ENCODE measurements around the gene PARVA.

GRCh38 chr11:12506404-12506921 lies 129.1 kb downstream of the PARVA start:
- TF ChIP-seq CTCF (IDR thresholded peaks at IDR 0.05; ENCODE audit: insufficient read depth, low read depth, low read length) (no peak), EZH2 (IDR thresholded peaks at IDR 0.05; ENCODE audit: insufficient read depth, low read length) (no peak)

All from astrocyte (in vitro differentiated cells and primary cell).